ENCODE results near the gene CRYL1. TPM values are rescaled to one million over a fixed set of nuclear protein-coding genes. Genes with fewer than 3 reads are reported as not detected.

The CRYL1 gene
- total RNA-seq, 1 experiment from 2014 or later: 3.0 TPM

- Histone ChIP-seq H2AFZ (ENCODE audit: low read length) (no peak overlapping the region), H3K27ac (ENCODE audit: low read length) (no peak overlapping the region), H3K9me2 (replicated peaks; ENCODE audit: insufficient read depth, low read length) (no peaks in the 10 kb centered on the region), H3K9me3 (ENCODE audit: low read length) (no peaks in the 10 kb centered on the region), H3K4me3 (ENCODE audit: low read length) (no peak overlapping the region), H3K4me2 (ENCODE audit: low read depth, low read length, poor library complexity, severe bottlenecking) (no peak overlapping the region), H3K79me2 (ENCODE audit: low read length) (no peaks in the 10 kb centered on the region), H3K36me3 (ENCODE audit: insufficient read depth, low read length) (no peaks in the 10 kb centered on the region), H3K27me3 (ENCODE audit: low read length) (peaks cover 3% of the 10 kb centered on the region; the same call in 1 of the 2 replicates), H3K4me1 (ENCODE audit: low read length) (peaks cover 4% of the 10 kb centered on the region; the same call in 1 of the 2 replicates), H4K20me1 (ENCODE audit: insufficient read depth, low read depth, low read length) (no peaks in the 10 kb centered on the region), H3K9ac (ENCODE audit: low read length) (no peak overlapping the region)
- DNase-seq: no peak
Measured at GRCh38 chr13:20358022-20358421, 167.6 kb downstream of the CRYL1 start.

- no peaks in the 10 kb centered on the region for H3K79me2 ChIP-seq (ENCODE audit: low read length)
Measured at GRCh38 chr13:20356444-20356843, 169.2 kb downstream of the CRYL1 start.

GRCh38 chr13:20354722-20355121 lies 170.9 kb downstream of the CRYL1 start:
- no peak for DNase-seq
- H3K79me2 ChIP-seq (ENCODE audit: low read length): no peaks in the 10 kb centered on the region
- no peaks in the 10 kb centered on the region for H4K20me1 ChIP-seq (ENCODE audit: insufficient read depth, low read depth, low read length)

More at GRCh38 chr13:20356444-20356843, 169.2 kb downstream of the CRYL1 start:
- Histone ChIP-seq H3K9me2 (replicated peaks; ENCODE audit: insufficient read depth, low read length) (no peaks in the 10 kb centered on the region), H3K4me2 (ENCODE audit: low read depth, low read length, poor library complexity, severe bottlenecking) (no peak overlapping the region), H3K27ac (ENCODE audit: low read length) (no peak overlapping the region), H3K4me3 (ENCODE audit: low read length) (no peak overlapping the region), H3K27me3 (ENCODE audit: low read length) (peaks cover 3% of the 10 kb centered on the region; the same call in 1 of the 2 replicates), H3K4me1 (ENCODE audit: low read length) (peaks cover 4% of the 10 kb centered on the region; the same call in 1 of the 2 replicates), H3K9me3 (ENCODE audit: low read length) (no peaks in the 10 kb centered on the region), H3K36me3 (ENCODE audit: insufficient read depth, low read length) (no peaks in the 10 kb centered on the region), H4K20me1 (ENCODE audit: insufficient read depth, low read depth, low read length) (no peaks in the 10 kb centered on the region), H3K9ac (ENCODE audit: low read length) (no peak overlapping the region), H2AFZ (ENCODE audit: low read length) (no peak overlapping the region)
- DNase-seq: no peak

GRCh38 chr13:20353973-20354372 lies 171.7 kb downstream of the CRYL1 start:
- H3K4me1 ChIP-seq (ENCODE audit: low read length): no peaks in the 10 kb centered on the region
- H3K4me2 ChIP-seq (ENCODE audit: low read depth, low read length, poor library complexity, severe bottlenecking): no peak overlapping the region
- no peak overlapping the region for H3K4me3 ChIP-seq (ENCODE audit: low read length)
- no peaks in the 10 kb centered on the region for H3K79me2 ChIP-seq (ENCODE audit: low read length)
- no peak overlapping the region for H2AFZ ChIP-seq (ENCODE audit: low read length)
- H3K9me2 ChIP-seq (replicated peaks; ENCODE audit: insufficient read depth, low read length): no peaks in the 10 kb centered on the region
- H3K9me3 ChIP-seq (ENCODE audit: low read length): no peaks in the 10 kb centered on the region
- no peaks in the 10 kb centered on the region for H3K27me3 ChIP-seq (ENCODE audit: low read length)
- no peaks in the 10 kb centered on the region for H3K36me3 ChIP-seq (ENCODE audit: insufficient read depth, low read length)
- H4K20me1 ChIP-seq (ENCODE audit: insufficient read depth, low read depth, low read length): no peaks in the 10 kb centered on the region
- no peak overlapping the region for H3K27ac ChIP-seq (ENCODE audit: low read length)
- peak; percentile 46 for DNase-seq
- no peak overlapping the region for H3K9ac ChIP-seq (ENCODE audit: low read length)

More at GRCh38 chr13:20354722-20355121, 170.9 kb downstream of the CRYL1 start:
- Histone ChIP-seq H3K4me3 (ENCODE audit: low read length) (no peak overlapping the region), H3K27me3 (ENCODE audit: low read length) (peaks cover 3% of the 10 kb centered on the region; the same call in 1 of the 2 replicates), H3K9me3 (ENCODE audit: low read length) (no peaks in the 10 kb centered on the region), H3K36me3 (ENCODE audit: insufficient read depth, low read length) (no peaks in the 10 kb centered on the region), H3K9me2 (replicated peaks; ENCODE audit: insufficient read depth, low read length) (no peaks in the 10 kb centered on the region), H3K27ac (ENCODE audit: low read length) (no peak overlapping the region), H2AFZ (ENCODE audit: low read length) (no peak overlapping the region), H3K4me2 (ENCODE audit: low read depth, low read length, poor library complexity, severe bottlenecking) (no peak overlapping the region), H3K4me1 (ENCODE audit: low read length) (peaks cover 1% of the 10 kb centered on the region; the same call in 1 of the 2 replicates), H3K9ac (ENCODE audit: low read length) (no peak overlapping the region)

Small RNAs within 50 kb of the gene (small RNA-seq; reads per million reads assigned to genes)
- not detected for gene MIR4499

Other genes with a start within 250 kb of the CRYL1 start
- 7.4 and 10.8 TPM in 2 replicates for gene IFT88, start 41.3 kb upstream of the CRYL1 start, total RNA-seq (2014; rRNA removed; shearing (Covaris generic); ENCODE audit: low replicate concordance)
- gene IL17D, start 177.8 kb upstream of the CRYL1 start, total RNA-seq (2014; rRNA removed; shearing (Covaris generic); ENCODE audit: low replicate concordance): 1.5 TPM in 1 of 2 replicates, not detected in the other
- 1.5 and 2.1 TPM in 2 replicates for gene EEF1AKMT1, start 248.1 kb upstream of the CRYL1 start, total RNA-seq (2014; rRNA removed; shearing (Covaris generic); ENCODE audit: low replicate concordance)

Data from Karpas-422 (cell line).